GM12873 (cell line): ENCODE results near the gene ARL16.

Source experiments
- CTCF ChIP-seq: IDR thresholded peaks from 2 replicates; pipeline ENCODE4 v1.5.1; 2012; ENCODE audit warnings: low read depth, mild to moderate bottlenecking, moderate library complexity, low read length, control low read depth; ENCODE audit not compliant: insufficient read depth; ENCODE audit errors: missing control alignments

ARL16 gene

GRCh38 chr17:81710514-81711308 lies 27.1 kb upstream of the ARL16 start:
- no peak for TF ChIP-seq CTCF

- no peak for TF ChIP-seq CTCF
Measured at GRCh38 chr17:81708739-81709185, 25.2 kb upstream of the ARL16 start.

GRCh38 chr17:81707725-81708646 lies 24.4 kb upstream of the ARL16 start:
- TF ChIP-seq CTCF, result no peak

GRCh38 chr17:81706757-81707624 lies 23.4 kb upstream of the ARL16 start:
- TF ChIP-seq CTCF, result peak; percentile 21

- TF ChIP-seq CTCF, result no peak
Measured at GRCh38 chr17:81706232-81706611, 22.6 kb upstream of the ARL16 start.

GRCh38 chr17:81705518-81706231 lies 22.1 kb upstream of the ARL16 start:
- no peak for TF ChIP-seq CTCF
